GM19438 (cell line): ENCODE results near the gene CRACDL.

Experiments used
- ATAC-seq: cut with Tn5 transposase; IDR thresholded peaks from one replicate; pipeline ENCODE4 v1.9.1; 2021; ENCODE audit warnings: low read depth; ENCODE audit not compliant: unreplicated experiment

The CRACDL gene

GRCh38 chr2:98868548-98869271 lies 67.3 kb downstream of the CRACDL start:
- ATAC-seq = no peak

DNA sequence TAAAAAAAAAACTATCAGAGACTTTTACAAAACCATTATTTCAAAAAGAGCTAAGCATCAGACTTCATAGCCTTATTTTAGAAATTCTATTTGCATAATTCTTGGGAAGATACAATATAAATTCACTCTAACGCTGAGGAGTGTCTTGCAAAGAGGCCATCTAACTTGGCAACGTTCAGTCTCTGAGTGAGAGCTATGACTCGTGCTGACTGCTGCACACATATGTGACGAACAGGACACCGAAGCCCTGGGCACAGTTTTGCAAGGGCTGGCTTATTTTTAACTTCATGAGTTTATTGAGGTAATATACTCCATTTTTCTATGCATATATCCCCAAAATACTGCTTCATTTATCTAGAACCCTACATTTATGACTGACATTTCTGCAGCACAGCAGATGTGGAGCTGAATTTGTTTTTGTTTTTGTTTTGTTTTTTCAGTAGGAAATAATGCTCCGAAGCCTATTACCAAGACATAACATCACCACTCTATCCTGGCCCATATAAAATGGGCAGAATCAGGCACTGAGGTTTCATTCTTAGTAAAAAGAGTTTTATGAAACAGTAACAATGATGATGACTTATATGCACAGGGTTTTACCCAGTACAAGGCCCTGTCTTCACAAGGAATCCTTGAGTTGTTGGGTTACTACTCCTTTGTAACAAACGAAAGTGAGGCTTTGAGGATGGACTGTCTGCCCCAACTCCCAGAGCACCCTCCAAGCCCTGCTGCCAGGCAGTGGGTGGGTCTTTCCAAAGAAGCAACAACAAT lies 68.3 kb downstream of the CRACDL start:
- ATAC-seq = no peak

- no peak for ATAC-seq
Measured at GRCh38 chr2:98866033-98866432, 70.0 kb downstream of the CRACDL start.

GRCh38 chr2:98861601-98862000 lies 74.4 kb downstream of the CRACDL start:
- no peak for ATAC-seq

DNA sequence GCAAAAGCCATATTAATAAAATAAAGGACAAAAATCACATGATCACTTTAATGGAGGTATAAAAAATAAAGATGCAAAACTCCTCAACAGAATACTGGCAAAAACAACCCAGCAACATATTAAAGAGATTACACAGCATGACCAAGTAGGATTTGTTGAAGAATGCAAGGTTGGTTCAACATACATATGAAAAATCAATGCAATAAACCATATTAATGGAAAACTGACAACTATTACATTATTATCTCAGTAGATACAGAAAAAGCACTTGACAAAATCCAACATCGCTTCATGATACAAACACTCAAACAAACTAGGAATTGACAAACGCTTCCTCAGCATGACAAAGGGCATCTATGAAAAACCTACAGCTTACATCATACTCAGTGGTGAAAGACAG lies 76.7 kb downstream of the CRACDL start:
- ATAC-seq = no peak

GRCh38 chr2:98857001-98857400 lies 79.0 kb downstream of the CRACDL start:
- no peak for ATAC-seq

DNA sequence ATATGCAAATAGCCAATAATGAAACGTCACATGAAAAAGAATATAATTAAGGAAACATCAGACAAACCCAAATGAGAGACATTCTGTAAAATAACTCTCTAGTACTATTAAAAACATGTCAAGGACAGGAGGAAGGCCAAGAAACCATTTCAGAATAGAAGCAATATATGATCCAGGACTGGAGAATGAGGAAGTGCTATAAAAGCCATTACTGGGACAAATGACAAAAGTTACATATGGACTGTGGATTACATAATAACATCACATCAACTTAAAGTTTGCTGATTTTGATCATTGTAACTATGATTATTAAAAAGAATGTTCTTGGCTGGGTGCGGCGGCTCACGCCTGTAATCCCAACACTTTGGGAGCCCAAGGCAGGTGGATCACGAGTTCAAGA lies 81.3 kb downstream of the CRACDL start:
- ATAC-seq = no peak

DNA sequence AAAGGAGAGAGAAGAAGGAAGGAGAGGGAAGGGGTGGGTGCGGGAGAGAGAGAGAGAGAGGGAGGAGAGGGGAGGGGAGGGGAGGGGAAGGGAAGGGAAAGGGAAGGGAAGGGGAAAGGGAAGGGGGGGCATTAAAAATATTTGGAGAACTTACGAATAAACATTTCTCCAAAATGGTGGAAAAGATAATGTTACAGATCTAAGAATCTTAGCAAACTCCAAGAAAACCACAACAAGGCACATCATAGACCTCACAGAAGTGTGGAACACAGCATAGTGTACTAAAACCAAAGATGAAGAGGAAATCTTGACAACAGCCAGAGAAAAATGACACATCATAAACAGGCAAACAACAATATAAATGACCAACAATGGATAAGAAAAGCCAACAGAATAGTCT lies 83.1 kb downstream of the CRACDL start:
- ATAC-seq = no peak

DNA sequence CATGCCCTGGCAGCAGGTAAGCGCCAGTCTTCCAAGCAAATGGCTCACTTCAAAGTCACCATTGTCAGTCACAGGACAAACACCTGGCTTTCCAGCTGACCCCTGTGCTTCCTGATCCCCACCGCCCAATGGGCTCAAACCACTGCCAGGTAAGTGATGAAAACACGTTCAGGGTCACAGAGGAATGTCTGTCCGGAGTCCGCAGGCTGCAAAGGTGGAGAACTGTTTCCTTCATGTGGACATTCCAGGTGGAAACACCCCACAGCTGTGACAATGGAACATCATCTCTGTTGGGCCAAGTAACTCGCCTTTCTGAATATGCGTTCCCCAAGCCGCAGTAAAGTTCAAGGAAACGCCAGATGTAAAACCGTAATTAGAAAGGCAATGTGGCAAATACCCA lies 86.0 kb downstream of the CRACDL start:
- ATAC-seq = no peak

DNA sequence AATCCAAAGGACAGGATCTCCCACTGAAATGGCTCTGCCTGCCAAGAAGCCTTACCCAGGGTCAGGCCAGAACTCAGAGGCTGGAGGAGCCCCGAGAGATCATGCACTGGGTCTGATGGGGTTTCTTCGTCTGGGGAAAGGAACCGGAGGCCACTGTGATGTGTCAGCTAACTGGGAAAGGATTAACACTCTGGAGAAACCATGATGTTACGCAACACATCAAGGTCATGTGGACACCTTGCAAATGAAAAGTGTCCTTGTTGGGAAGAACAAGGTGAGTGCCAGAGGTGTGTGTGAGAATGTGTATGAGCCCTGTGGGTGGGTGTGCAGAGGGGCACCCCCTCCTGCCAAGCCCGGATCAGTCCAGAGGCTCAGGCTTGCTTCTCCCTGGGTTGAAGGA lies 86.9 kb downstream of the CRACDL start:
- no peak for ATAC-seq

DNA sequence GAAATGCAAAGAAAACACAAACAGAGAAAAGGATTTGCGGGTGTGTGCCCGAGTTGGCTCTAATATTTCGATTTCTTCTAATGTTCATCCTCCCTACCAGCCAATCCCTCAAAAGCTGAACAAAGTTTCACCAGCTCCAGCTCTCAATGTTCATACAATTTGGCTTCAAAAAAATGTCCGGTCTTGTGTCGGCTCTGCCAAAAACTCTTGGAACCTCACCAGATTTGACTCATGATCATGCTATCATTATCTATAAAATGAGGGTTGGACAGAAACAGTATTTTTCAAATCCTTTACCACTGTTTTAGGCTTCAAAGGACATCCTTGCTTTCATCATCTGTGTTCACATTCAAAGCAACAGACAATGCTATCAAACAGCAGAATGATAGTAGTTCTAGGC lies 88.2 kb downstream of the CRACDL start:
- no peak for ATAC-seq

- ATAC-seq = no peak
Measured at GRCh38 chr2:98846041-98846440, 90.0 kb downstream of the CRACDL start.

DNA sequence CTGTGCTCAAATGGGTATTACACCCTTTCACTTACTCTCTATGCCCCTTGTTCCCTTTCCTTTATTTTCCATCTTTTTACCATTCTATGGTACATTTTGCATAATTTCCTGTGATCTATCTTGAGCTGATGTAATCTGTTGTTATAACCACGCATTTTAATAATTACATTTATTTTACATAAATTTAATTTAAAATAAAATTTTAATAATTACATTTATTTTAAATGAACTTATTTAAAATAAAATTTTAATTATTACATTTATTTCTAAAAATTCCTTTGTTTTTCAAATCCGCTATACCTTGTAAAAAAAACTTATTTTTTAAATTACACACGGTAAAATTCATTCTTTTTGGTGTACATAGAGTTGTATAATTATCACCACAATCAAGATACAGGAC lies 93.9 kb downstream of the CRACDL start:
- no peak for ATAC-seq

- ATAC-seq = no peak
Measured at GRCh38 chr2:98839292-98839691, 96.7 kb downstream of the CRACDL start.

DNA sequence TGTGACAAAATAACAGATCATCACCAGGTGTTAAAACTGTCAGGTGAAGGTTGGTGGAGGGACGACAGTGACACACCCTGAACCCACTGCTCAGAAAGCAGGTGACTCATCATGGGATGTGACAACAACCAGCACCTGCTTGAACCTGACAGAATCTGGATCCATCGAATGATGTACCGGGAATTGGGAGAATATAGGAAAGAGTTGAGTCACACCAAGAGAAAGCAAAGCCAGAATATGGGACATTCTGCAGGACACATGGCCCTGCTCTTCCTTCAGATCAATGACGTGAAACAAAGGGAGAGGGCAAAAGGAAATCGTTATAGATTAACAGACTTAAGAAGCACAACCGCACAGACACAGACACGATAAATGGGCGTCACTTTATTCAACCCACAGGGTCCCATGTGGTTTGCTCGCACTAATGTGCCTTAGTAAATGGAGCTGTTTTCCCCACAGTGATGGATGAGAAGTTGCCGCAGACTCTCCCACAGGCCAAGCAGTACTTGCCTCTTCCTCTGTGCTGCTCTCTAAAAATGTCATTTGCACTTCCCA lies 100.1 kb downstream of the CRACDL start:
- ATAC-seq = no peak

GRCh38 chr2:98833917-98834263 lies 102.1 kb downstream of the CRACDL start:
- ATAC-seq = no peak

DNA sequence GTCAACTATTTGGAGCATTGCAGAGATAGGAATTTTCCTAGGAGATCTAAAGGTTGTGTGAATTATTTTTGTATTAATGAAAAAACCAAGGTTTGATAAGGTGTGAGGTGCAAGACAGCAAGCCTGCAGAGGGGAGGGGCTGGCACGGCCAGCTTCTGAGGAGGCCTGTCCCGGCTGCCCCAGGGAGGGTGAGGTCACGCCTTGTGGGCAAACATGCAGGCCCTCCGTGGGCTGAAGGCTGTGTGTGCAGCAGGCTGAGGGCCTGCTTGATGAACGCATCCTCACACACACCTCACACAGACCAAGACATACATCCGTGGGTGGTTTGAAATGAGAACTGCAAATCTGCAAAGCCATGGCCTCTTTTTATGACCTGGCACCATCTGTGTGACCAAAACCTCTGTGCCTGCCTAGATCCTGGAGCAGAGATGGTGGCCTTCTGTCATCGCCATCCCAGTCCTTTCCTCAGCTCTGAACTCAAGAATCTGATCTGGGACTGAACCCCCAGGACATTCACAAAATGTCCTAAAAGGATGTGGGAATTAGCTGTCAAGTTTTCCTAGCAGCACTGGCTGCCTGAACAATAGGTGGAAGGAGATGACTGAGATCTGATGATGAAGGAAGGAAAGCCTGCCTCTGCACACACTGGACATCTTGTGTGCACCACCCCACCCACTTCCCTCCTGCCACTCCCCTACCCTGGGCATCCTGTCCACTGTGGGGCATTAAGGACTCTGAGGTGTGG lies 102.7 kb downstream of the CRACDL start:
- ATAC-seq = no peak

DNA sequence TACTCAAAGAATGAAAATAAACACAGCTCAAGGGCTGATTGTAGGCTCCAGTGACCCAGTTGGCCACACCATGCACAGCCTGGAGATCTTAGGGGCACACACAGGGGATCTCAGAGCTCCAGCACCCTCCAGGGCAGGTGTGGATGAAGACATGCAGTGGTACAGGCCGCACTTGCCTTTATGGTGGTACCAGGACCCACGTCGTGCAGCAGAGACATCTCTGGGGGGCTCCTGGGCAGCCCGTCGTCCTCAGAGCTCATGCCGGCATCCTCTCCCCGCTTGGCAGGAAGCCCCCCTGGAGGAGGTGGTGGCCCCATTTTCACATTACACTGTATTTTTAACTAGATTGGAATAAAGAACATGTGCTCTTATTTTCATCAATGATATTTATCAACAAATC lies 103.9 kb downstream of the CRACDL start:
- ATAC-seq = no peak

DNA sequence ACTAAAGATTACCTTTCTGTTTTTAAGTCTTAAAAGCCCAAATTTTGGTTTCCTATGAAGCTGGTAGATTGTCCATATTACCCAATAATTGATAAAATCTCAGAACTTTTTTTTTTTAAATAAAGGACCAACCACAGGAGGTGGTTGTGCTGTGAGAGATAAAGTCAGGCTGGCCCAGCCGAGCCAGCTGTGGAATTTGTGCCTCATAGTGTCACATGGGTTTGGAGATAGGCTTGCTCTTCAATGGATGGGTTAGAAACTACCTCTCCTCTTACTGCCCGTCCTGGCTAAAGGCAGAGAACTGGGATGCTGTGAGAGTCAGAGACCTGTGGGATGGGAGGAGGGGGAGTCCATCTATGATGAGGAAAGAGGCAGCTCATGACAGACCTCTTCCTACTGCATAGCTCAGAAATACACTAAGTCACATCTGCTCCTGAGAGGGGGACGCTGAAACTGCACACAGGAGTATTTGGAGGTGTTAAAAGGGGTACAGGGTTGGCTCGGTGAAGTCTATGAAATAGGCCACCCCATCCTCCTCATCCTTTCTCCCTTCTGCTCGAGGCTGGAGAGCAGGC lies 105.4 kb downstream of the CRACDL start:
- no peak for ATAC-seq

GRCh38 chr2:98829581-98830270 lies 106.3 kb downstream of the CRACDL start:
- ATAC-seq = no peak
